Mucosa of stomach (tissue), 1 donor: ENCODE data around the gene SLC17A3.

ENCODE experiments used
- H3K27me3 ChIP-seq: one replicate; pipeline ENCODE4 v1.7.0; 2013; ENCODE audit warnings: mild to moderate bottlenecking, low read length; ENCODE audit not compliant: control insufficient read depth, insufficient read depth
- H3K36me3 ChIP-seq: one replicate; pipeline ENCODE4 v1.7.0; 2013; ENCODE audit warnings: low read length; ENCODE audit not compliant: control insufficient read depth, insufficient read depth
- H3K4me1 ChIP-seq: one replicate; pipeline ENCODE4 v1.7.0; 2013; ENCODE audit warnings: mild to moderate bottlenecking, low read length; ENCODE audit not compliant: control insufficient read depth, insufficient read depth
- H3K4me3 ChIP-seq: one replicate; pipeline ENCODE4 v1.7.0; 2013; ENCODE audit warnings: low read length
- H3K9ac ChIP-seq: one replicate; pipeline ENCODE4 v1.7.0; 2013; ENCODE audit warnings: mild to moderate bottlenecking, low read length, moderate library complexity
- H3K9me3 ChIP-seq: one replicate; pipeline ENCODE4 v1.7.0; 2013; ENCODE audit warnings: mild to moderate bottlenecking, low read length, moderate library complexity; ENCODE audit not compliant: control insufficient read depth
- donor health status: Pancreatic carcinoma.

Gene SLC17A3

DNA sequence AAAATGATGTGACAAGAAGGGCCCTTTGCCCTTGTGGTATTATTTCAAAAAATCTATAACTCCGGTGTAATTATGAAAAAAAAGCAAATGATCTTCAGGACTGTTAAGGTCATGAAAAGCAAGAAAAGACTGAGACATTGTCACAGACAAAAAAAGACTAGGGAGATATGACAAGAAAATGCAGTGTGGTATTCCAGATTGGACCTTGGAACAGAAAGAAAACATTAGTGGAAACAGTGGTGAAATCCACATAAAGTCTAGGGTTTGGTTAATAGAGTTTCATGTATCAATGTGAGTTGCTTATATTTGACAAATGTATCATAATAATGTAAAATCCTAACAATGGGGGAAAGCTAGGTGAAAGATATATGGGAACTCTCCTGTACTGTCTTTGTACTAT, 26.8 kb upstream of the SLC17A3 start:
- no peak overlapping the region for H3K9ac ChIP-seq
- no peak overlapping the region for H3K4me3 ChIP-seq
- no peaks in the 10 kb centered on the region for H3K36me3 ChIP-seq
- no peaks in the 10 kb centered on the region for H3K9me3 ChIP-seq
- H3K27me3 ChIP-seq: peaks cover 4% of the 10 kb centered on the region
- H3K4me1 ChIP-seq: no peaks in the 10 kb centered on the region

DNA sequence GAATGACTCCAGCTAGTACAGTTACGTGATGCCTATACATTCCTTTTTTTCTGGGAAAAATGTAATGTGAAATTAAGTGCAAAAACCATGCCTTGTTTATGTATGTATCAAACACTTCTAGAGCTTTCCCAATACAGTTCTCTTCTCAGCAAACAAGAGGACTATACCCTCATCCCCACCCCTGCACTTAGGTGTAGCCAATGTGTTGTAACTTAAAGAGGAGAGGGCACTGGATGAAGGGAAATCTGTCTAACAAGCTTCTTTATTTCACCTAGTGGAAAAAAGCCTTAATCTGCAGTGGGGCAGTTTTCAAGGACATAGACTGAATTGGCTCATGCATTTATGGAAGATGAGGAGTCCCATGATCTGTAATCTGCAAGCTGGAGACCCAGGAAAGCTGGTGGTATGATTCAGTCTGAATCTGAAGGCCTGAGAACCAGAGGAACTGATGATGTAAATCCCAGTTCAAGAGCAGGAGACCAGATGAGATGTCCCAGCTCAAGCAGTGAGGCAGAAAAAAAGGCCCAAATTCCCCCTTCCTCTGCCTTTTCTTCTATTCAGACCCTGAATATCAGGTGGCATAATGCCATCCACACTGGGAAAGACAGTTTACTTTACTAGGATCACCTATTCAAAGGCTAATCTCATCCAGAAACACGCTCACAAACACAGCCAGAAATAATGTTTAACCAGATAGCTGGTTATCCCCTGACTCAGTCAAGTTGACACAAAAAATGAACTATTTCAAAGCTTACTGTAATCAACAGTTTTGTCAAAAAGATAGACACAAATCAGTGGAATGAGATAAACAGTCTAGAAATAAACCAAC, 25.8 kb upstream of the SLC17A3 start:
- H3K4me1 ChIP-seq: no peaks in the 10 kb centered on the region
- H3K4me3 ChIP-seq: no peak overlapping the region
- H3K36me3 ChIP-seq: no peaks in the 10 kb centered on the region
- no peaks in the 10 kb centered on the region for H3K27me3 ChIP-seq
- no peaks in the 10 kb centered on the region for H3K9me3 ChIP-seq
- H3K9ac ChIP-seq: no peak overlapping the region

DNA sequence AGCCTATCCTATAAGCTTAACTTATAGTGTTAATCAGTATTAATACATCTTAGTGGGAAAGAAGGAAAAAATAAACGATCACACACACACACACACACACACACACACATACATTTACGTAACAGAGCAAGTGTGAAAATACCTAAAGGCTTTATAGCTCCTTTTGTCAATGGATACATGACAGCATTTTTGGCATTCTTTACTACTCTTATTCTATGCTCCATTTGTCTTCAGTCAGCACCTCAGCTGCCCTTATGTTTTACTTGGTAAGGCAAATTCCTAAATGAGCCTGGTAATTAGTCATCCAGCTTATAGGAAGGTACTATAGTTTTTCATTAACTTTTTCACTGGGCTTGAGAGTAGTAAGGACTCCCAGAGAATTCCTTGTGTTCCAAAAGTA, 25.1 kb upstream of the SLC17A3 start:
- Histone ChIP-seq H3K4me1 (no peaks in the 10 kb centered on the region), H3K36me3 (no peaks in the 10 kb centered on the region), H3K9ac (no peak overlapping the region), H3K27me3 (no peaks in the 10 kb centered on the region), H3K9me3 (no peaks in the 10 kb centered on the region), H3K4me3 (no peak overlapping the region)

DNA sequence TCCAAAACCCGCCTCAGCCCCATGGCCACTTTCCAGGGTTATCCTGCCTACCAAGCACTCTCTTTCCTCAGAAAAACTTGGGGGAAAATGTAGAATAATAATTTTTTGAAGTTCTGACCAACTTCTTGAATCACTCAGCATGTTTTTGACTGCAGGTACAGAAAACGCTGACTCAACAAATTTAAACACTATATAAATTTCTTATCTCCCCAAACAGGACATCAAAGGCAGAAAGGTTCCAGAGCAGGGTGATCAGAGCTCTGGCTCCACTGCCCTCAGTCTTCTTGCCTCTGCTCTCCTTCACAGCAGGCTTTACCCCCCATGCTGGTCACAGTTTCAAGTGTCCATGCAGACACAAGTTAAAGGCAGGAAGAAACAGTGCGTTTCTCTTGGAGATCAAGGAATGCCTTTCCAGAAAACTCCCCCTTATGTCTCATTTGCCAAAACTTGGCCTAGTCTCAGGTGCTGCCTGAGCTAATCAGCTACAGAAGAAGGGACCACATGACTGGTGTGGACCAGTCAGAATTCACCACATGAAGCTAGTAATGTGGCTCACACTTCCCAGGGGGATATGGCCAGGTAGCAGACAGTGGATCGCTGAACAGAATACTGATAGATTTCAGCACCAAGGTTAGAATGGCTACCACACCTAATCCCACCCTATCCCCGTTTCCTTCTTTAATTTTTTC, 24.4 kb upstream of the SLC17A3 start:
- Histone ChIP-seq H3K9ac (no peak overlapping the region), H3K27me3 (no peaks in the 10 kb centered on the region), H3K9me3 (no peaks in the 10 kb centered on the region), H3K36me3 (no peaks in the 10 kb centered on the region), H3K4me3 (no peak overlapping the region), H3K4me1 (no peaks in the 10 kb centered on the region)

DNA sequence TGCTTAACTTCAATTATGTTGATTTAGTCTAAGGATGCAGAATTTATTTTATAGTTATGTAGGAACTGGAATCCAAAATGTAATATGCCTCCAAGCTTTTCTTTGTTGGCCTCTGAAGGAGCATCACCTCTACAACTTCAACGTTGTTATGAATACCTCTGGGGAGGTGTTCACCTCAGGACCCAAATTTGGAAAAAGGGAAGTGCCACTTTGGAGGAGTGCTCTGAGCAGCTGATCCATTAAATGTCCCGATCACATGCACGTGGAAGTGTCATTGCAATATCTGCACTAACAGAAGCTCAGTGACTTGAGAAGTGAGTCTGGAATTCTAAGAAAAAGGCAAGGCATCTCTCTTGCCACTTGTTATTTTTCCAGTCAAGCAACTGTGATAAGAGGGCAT, 22.2 kb upstream of the SLC17A3 start:
- no peaks in the 10 kb centered on the region for H3K36me3 ChIP-seq
- no peak overlapping the region for H3K9ac ChIP-seq
- no peaks in the 10 kb centered on the region for H3K4me1 ChIP-seq
- no peaks in the 10 kb centered on the region for H3K9me3 ChIP-seq
- no peak overlapping the region for H3K4me3 ChIP-seq
- H3K27me3 ChIP-seq: no peaks in the 10 kb centered on the region

DNA sequence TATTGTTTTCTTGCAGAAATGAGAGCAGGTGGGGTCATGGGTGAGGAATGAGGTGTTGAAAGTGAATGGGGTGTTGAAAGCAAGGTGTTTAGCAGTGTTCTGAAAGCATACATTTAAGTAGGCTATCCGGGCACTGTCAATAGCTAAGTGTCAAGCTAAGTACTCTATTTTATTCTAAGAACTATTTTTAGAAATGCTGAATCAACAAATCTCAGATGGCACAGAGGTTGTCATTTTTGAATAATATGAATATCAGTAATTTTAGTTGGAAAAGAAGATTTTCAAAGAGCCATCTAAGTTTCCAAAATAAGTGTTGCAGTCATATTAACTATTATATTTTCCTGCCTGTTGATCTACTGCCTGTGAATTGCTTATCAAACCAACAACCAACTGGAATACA, 21.7 kb upstream of the SLC17A3 start:
- Histone ChIP-seq H3K4me3 (no peak overlapping the region), H3K9me3 (no peaks in the 10 kb centered on the region), H3K36me3 (no peaks in the 10 kb centered on the region), H3K27me3 (no peaks in the 10 kb centered on the region), H3K4me1 (no peaks in the 10 kb centered on the region), H3K9ac (no peak overlapping the region)

DNA sequence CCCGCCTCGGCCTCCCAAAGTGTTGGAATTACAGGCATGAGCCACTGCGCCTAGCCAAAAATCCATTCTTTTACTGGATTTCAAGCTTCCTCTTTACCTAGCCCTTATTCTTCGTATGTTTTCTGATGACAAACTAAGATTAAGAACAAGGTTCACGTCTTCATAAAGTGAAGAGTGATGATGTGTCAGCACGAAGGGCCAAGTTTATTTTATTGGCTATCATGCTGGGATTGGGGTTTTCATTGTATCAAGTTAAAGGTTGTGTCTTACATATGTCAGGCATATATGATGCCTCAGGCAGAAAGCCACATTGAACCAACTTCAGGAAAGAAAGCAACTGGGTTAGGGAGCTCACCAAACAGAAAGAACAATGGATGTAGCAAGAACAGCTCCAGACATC, 19.7 kb upstream of the SLC17A3 start:
- Histone ChIP-seq H3K36me3 (no peaks in the 10 kb centered on the region), H3K9ac (no peak overlapping the region), H3K27me3 (no peaks in the 10 kb centered on the region), H3K9me3 (no peaks in the 10 kb centered on the region), H3K4me1 (no peaks in the 10 kb centered on the region), H3K4me3 (no peak overlapping the region)

DNA sequence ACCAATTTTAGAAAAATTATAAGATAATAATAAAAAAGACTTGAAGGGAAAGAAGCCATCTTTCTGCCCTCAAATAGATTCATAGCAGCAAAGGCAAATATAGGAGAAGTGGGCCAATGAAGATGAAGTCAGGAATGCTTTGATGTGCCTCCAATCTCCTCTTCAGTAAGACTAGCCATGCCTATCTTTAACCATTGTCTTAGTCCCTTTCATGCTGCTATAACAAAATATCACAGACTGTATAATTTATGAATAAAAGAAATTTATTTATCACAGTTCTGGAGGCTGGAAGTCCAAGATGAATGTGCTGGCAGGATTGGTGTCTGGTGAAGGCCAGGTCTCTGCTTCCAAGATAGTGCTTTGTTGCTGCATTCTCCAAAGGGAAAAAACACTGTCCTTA, 18.8 kb upstream of the SLC17A3 start:
- H3K36me3 ChIP-seq: no peaks in the 10 kb centered on the region
- H3K4me1 ChIP-seq: no peaks in the 10 kb centered on the region

DNA sequence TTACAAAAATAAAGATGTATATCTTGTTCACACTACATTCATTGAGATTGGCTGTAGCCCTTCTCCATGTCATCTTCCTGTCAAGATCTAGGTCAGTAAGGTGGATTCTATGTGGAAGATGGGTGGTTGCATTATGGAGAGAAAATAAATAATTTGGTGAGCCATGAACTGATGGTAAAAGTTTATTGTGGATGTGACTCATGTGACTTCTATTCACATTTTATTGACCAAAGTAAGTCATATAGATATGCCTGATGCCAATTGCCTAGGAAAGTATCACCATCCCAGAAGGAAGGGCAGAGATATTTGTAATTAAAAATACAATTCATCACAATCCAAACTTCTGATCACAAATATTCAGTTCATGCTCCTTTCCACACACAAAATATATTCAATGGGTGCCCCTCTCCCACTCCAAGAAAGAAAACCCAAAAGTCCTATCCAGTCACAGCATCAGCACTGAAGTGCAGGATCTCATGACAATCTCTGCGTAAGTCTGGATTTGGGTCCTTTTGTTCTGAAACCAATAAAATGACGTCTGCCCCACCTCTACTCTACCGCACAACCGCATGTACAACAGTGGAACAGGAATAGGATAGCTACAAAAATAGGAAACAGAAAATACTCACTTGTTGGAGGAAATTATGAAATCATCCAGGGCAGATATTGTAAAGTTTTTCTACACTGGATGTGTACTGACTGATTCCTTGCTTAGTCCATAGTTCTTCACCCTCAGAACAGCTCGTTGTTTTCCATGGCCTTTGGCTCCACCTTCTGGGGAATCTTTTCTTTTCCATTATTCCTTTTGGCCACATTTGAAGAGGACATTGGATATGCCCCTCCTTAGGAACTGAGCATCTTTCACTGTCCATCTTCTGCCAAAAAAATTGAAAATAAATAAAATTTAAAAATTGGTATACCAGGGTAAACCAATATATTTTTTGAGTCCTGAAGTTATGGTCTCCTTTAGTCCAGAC, 16.1 kb upstream of the SLC17A3 start:
- Histone ChIP-seq H3K9ac (no peak overlapping the region), H3K9me3 (no peaks in the 10 kb centered on the region), H3K36me3 (no peaks in the 10 kb centered on the region), H3K4me3 (no peak overlapping the region), H3K27me3 (no peaks in the 10 kb centered on the region), H3K4me1 (no peaks in the 10 kb centered on the region)

More for the DNA sequence above, 18.8 kb upstream of the SLC17A3 start:
- Histone ChIP-seq H3K27me3 (no peaks in the 10 kb centered on the region), H3K4me3 (no peak overlapping the region), H3K9me3 (no peaks in the 10 kb centered on the region), H3K9ac (no peak overlapping the region)

DNA sequence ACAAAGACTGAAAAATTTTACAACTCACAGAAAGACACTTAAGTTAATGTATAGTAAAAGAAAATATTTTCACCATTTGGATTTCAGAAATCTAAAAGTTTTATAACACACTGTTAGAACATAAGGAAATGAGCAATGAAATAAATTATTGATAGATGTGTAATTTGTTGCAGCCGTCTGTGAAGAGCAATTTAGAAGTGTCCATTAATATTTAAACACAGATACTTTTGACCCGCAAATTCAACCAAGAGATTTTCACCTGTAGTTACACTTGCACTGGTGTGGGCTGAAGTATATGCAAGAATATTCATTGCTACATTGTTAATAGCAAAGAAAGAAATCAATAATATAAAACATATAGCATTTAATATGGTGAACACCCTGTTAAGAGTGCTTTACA, 14.6 kb upstream of the SLC17A3 start:
- Histone ChIP-seq H3K4me3 (no peak overlapping the region), H3K36me3 (no peaks in the 10 kb centered on the region), H3K9me3 (no peaks in the 10 kb centered on the region), H3K27me3 (no peaks in the 10 kb centered on the region), H3K4me1 (no peaks in the 10 kb centered on the region), H3K9ac (no peak overlapping the region)

DNA sequence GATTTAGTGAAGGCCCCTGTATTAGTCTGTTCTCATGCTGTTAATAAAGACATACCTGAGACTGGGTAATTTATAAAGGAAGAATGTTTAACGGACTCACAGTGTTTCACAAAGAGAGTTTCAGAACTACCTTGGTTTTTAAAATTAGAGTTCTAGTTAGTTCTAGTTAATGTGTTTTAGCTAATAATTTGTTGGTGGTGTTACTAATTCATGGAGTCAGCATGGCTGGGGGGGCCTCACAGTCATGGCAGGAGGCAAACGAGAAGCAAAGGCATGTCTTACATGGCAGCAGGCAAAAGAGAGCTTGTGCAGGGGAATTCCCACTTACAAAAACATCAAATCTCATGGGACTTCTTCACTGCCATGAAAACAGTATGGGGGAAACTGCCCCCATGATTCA, 12.0 kb upstream of the SLC17A3 start:
- H3K9ac ChIP-seq: no peak overlapping the region
- no peaks in the 10 kb centered on the region for H3K4me1 ChIP-seq
- H3K27me3 ChIP-seq: no peaks in the 10 kb centered on the region
- no peaks in the 10 kb centered on the region for H3K9me3 ChIP-seq
- no peaks in the 10 kb centered on the region for H3K36me3 ChIP-seq
- H3K4me3 ChIP-seq: no peak overlapping the region

DNA sequence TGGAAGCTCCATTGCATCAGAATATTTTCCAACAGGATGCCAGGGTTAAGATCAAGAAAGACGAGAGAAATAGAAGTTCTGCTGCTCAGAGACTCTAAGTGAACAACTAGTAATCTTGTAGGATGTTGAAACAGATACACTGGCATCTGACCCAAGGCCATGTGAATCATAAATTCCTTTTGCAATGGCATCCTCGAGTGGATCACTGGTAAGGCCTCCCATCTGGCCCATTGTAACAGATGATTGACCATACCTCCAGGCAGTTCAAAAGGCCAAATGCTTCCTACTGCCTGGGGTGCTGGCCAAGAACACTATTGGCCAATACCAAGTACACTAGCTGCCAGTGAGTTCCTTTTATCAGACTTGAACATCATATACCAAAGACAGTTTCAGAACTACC, 9.9 kb upstream of the SLC17A3 start:
- H3K4me3 ChIP-seq: no peak overlapping the region
- no peak overlapping the region for H3K9ac ChIP-seq
- no peaks in the 10 kb centered on the region for H3K36me3 ChIP-seq
- H3K9me3 ChIP-seq: no peaks in the 10 kb centered on the region
- H3K4me1 ChIP-seq: no peaks in the 10 kb centered on the region
- H3K27me3 ChIP-seq: no peaks in the 10 kb centered on the region
